ENCODE data around the gene C16orf78. TPM values are rescaled to one million over a fixed set of nuclear protein-coding genes. Genes with fewer than 3 reads are reported as not detected.
A peak's percentile ranks its signal among the peaks of the same experiment; 100 is the strongest.

C16orf78 gene
- total and polyA plus RNA-seq, 2 of the 8 experiments (the other 6 are each of a cell fraction or from before 2014, with no cell fraction given), result not detected

DNA sequence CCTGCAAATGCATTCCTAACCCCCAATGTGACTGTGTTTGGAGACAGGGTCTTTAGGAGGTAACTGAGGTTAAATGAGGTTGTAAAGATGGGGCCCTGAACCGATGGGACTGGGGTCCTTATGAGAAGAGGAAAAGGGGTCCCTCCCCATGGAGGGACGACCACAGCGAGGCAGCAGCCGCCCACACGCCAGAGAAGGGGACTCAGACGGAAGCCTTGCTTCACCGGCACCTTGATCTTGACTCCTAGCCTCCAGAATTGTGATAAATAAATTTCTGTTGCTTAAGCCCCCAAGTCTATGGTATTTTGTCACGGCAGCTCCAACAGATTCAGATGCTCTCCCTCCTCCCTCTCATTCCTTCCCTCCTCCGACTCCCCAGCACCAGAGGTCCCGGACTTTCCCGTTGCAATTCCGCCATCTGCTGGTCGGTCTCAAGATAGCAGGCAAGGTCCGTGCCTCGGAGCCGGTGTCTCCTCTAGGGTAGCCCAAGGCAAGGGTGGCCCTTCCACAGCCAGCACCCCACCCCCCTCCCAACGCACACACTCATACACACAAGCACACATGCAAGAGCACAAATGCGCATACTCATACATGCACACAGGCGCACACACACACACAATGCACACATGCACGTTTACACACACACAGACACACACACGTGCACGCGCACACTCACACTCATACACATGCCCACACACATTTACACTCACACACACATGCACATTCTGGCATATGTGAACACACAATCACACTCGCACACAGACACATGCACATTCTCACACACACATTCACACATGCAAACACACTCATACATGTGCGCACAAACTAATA lies 23.1 kb upstream of the C16orf78 start (continued):
- TF ChIP-seq, protein P1, sequence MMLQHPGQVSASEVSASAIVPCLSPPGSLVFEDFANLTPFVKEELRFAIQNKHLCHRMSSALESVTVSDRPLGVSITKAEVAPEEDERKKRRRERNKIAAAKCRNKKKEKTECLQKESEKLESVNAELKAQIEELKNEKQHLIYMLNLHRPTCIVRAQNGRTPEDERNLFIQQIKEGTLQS (IDR thresholded peaks at IDR 0.05; ENCODE audit: insufficient read depth, low read depth, low read length), result no peak
- TF ChIP-seq RNF2 (IDR thresholded peaks at IDR 0.05; ENCODE audit: borderline replicate concordance, low read depth, low read length, missing control alignments, poor library complexity, severe bottlenecking) (no peak), RAD21 (IDR thresholded peaks at IDR 0.05 in 1 of 2, conservative IDR thresholded peaks at IDR 0.05 in 1 of 2; ENCODE audit: low read depth in 2 of 2, low read length in 2 of 2) (peak; percentile 98 to 99)
